Stimulated activated CD8-positive, alpha-beta memory T cell treated with anti-CD3 and anti-CD28 coated beads, Interleukin-4, amount 100 ng/mL, for 1 hour (primary cell): ENCODE data around the gene EIF2S2.

Source experiments
- DNase-seq, 2 donors: peaks; one replicate each; pipeline ENCODE4 v3.0.0-alpha.2; 2020; ENCODE audit warnings: low read depth in 2 of 2, low spot score in 1 of 2

Gene EIF2S2

GRCh38 chr20:34065260-34065659 is 46.8 kb downstream of the EIF2S2 start:
- no peak for DNase-seq

- no peak for DNase-seq
These were observed 47.8 kb downstream of the EIF2S2 start for GRCh38 chr20:34064286-34064685.

GRCh38 chr20:34062570-34063482 is 49.2 kb downstream of the EIF2S2 start:
- no peak for DNase-seq

- no peak for DNase-seq
These were observed 50.3 kb downstream of the EIF2S2 start for GRCh38 chr20:34061695-34062094.

GRCh38 chr20:34060970-34061369 is 51.1 kb downstream of the EIF2S2 start:
- DNase-seq, result no peak

GRCh38 chr20:34058831-34059230 is 53.2 kb downstream of the EIF2S2 start:
- no peak for DNase-seq

GRCh38 chr20:34055290-34055689 is 56.8 kb downstream of the EIF2S2 start:
- DNase-seq, result no peak

GRCh38 chr20:34052414-34052813 is 59.6 kb downstream of the EIF2S2 start:
- DNase-seq, result no peak

GRCh38 chr20:34049897-34050695 is 61.9 kb downstream of the EIF2S2 start:
- DNase-seq, result no peak

GRCh38 chr20:34049389-34049788 is 62.7 kb downstream of the EIF2S2 start:
- DNase-seq, result no peak

GRCh38 chr20:34047917-34048316 is 64.1 kb downstream of the EIF2S2 start:
- no peak for DNase-seq

- no peak for DNase-seq
These were observed 64.9 kb downstream of the EIF2S2 start for GRCh38 chr20:34047010-34047687.

GRCh38 chr20:34045930-34046725 is 65.9 kb downstream of the EIF2S2 start:
- no peak for DNase-seq

GRCh38 chr20:34045294-34045693 is 66.7 kb downstream of the EIF2S2 start:
- no peak for DNase-seq

GRCh38 chr20:34043025-34043424 is 69.0 kb downstream of the EIF2S2 start:
- DNase-seq, result no peak

- no peak for DNase-seq
These were observed 69.8 kb downstream of the EIF2S2 start for GRCh38 chr20:34042262-34042661.

- no peak for DNase-seq
These were observed 70.8 kb downstream of the EIF2S2 start for GRCh38 chr20:34041226-34041625.

- no peak for DNase-seq
These were observed 71.6 kb downstream of the EIF2S2 start for GRCh38 chr20:34040300-34040995.
